ENCODE results near the gene CCS.

CCS gene

DNA sequence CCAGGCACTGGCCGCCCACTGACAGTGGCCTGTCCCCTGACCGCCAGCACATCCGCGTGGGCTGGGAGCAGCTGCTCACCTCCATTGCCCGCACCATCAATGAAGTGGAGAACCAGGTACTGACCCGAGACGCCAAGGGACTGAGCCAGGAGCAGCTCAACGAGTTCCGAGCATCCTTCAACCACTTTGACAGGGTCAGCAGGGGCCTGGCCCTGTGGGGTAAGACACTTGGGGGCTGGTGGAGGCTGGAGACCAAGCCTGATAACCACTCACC lies 31.1 kb upstream of the CCS start:
- in situ Hi-C loops (cut with HindIII; ENCODE audit: low sequenced_read_pairs): no loop called here
- TF ChIP-seq, protein P1, sequence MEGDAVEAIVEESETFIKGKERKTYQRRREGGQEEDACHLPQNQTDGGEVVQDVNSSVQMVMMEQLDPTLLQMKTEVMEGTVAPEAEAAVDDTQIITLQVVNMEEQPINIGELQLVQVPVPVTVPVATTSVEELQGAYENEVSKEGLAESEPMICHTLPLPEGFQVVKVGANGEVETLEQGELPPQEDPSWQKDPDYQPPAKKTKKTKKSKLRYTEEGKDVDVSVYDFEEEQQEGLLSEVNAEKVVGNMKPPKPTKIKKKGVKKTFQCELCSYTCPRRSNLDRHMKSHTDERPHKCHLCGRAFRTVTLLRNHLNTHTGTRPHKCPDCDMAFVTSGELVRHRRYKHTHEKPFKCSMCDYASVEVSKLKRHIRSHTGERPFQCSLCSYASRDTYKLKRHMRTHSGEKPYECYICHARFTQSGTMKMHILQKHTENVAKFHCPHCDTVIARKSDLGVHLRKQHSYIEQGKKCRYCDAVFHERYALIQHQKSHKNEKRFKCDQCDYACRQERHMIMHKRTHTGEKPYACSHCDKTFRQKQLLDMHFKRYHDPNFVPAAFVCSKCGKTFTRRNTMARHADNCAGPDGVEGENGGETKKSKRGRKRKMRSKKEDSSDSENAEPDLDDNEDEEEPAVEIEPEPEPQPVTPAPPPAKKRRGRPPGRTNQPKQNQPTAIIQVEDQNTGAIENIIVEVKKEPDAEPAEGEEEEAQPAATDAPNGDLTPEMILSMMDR (IDR thresholded peaks at IDR 0.05; ENCODE audit: low read depth, low read length): no peak
- no peak for DNase-seq (ENCODE audit: low read depth, low spot score)
- H3K4me3 ChIP-seq (ENCODE audit: low read depth, low read length): no peak overlapping the region

DNA sequence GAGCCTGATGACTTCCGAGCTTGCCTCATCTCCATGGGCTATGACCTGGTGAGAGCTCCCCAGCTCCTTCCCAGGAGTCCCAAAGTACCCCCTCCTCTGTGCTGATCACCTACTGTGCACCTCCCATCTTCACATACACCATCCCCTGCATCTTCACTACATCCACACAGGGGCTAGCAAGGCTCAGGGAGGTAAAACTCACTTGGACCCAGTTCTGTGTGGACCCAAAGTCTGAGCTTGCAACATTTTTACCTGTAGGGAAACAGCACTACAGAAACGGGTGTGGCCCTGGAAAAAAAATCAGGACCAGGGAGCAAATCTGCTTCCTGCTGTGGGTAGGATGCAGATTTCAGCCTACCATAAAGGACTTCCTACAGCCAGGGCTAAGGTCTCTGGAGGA lies 30.7 kb upstream of the CCS start:
- TF ChIP-seq, protein P1 (IDR thresholded peaks at IDR 0.05; ENCODE audit: low read depth, low read length): no peak
- H3K4me3 ChIP-seq (ENCODE audit: low read depth, low read length): no peak overlapping the region
- in situ Hi-C loops (cut with HindIII; ENCODE audit: low sequenced_read_pairs): no loop called here
- DNase-seq (ENCODE audit: low read depth, low spot score): no peak

DNA sequence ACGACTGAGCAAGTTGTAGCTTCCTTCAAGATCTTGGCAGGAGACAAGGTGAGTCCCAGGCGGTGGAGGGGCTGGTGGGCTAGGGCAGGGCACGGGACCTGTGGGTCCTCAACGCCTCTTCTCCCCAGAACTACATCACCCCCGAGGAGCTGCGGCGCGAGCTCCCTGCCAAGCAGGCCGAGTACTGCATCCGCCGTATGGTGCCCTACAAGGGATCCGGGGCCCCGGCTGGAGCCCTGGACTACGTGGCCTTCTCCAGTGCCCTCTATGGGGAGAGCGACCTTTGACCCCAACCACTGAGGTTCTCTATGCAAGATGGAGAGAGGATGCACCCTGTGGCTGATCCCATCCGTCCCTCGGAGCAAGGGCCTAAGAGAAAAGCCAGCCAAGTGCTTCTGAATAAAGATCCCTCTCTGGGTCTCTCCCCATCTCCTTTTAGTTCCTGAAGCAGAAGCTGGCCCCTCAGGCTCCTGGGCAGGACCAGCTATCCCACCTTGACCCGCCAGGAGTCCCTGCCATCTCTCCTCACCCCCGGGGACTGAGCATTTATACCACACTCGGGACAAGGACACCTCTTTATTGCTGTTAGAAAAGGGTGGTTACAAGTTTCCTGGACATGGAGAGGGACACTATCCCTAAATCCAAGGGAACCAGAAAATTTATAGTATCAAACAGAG lies 29.9 kb upstream of the CCS start:
- no peak overlapping the region for H3K4me3 ChIP-seq (ENCODE audit: low read depth, low read length)
- no peak for DNase-seq (ENCODE audit: low read depth, low spot score)
- in situ Hi-C loops (cut with HindIII; ENCODE audit: low sequenced_read_pairs): no loop called here
- TF ChIP-seq, protein P1 (IDR thresholded peaks at IDR 0.05; ENCODE audit: low read depth, low read length): no peak

DNA sequence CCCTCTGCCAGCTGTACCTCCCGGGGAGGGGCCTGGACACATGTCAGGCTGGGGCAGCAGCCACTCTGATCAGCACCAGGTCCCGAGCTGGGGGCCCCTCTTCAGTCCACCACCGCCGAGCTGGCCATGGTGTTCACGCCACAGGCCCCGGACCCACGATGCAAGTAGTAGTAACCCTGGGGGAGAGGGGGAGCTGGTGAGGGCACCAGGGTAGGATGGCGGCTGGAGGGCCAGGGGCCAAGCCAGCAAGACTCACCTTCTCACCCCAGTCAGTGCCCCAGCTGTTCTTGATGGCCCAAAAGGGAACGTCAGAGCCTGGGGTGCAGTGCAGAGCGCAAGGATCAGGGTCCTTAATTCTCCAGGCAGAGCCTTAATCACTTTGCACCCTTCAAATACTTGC lies 29.2 kb upstream of the CCS start:
- H3K4me3 ChIP-seq (ENCODE audit: low read depth, low read length): no peak overlapping the region
- in situ Hi-C loops (cut with HindIII; ENCODE audit: low sequenced_read_pairs): no loop called here
- no peak for DNase-seq (ENCODE audit: low read depth, low spot score)
- TF ChIP-seq, protein P1 (IDR thresholded peaks at IDR 0.05; ENCODE audit: low read depth, low read length): no peak

DNA sequence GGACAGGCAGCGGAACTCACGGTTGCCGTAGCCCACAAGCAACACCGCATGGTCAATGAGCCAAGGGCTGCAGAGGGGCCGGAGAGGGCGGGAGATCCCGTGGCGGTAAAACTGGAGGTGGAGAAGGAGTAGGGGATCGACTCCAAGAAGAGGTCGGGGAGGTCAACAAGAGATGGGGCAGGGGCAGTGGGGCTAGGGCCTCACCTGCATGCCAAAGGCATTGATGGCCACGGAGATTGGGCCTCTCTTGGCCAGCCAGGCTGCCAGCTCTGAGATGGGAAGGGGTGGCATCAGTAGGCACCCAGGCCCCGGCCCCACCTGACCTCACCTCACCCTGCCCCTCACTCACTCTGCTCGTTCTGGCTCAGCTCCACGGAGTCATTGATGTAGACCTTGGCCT lies 28.4 kb upstream of the CCS start:
- H3K4me3 ChIP-seq (ENCODE audit: low read depth, low read length): no peak overlapping the region
- in situ Hi-C loops (cut with HindIII; ENCODE audit: low sequenced_read_pairs): no loop called here
- DNase-seq (ENCODE audit: low read depth, low spot score): no peak
- TF ChIP-seq, protein P1 (IDR thresholded peaks at IDR 0.05; ENCODE audit: low read depth, low read length): no peak

DNA sequence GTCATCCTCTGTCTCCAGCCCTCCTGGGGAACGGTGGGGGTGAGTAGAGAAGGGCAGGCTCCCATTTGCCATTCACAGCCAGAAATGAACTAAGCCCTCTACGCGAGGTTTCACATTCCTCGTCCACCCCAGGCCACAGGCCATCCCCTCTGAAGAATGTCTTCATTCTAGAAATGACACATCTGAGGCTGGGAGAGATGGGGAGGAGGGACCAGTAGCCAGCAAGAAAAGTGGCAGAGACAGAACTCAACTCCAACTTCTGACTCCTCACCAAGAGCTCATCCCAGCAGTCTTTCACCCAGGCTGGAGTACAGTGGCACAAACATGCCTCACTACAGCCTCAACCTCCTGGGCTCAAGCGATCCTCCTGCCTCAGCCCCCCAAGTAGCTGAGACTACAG lies 28.0 kb upstream of the CCS start:
- H3K4me3 ChIP-seq (ENCODE audit: low read depth, low read length): no peak overlapping the region
- no peak for DNase-seq (ENCODE audit: low read depth, low spot score)
- in situ Hi-C loops (cut with HindIII; ENCODE audit: low sequenced_read_pairs): no loop called here
- TF ChIP-seq, protein P1 (IDR thresholded peaks at IDR 0.05; ENCODE audit: low read depth, low read length): no peak

DNA sequence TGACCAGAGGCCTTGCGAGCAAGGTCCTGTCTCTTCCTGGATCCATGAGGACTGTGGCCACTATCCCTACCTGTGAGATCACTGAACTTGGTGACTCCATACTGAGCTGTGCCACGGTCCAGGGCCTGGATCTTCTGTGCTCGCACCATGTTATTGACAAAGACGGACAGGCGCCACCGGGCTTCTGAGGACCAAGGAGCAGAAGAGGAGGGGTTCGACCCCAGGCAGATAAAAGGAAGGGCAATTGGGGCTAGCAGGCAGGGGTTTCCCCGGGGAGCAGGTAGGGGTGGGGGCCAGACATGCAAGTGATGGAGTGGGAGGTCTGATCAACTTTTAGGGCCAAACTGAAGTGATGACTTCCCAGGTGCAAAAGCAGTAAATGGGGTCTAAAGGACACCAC lies 26.8 kb upstream of the CCS start:
- no peak overlapping the region for H3K4me3 ChIP-seq (ENCODE audit: low read depth, low read length)
- in situ Hi-C loops (cut with HindIII; ENCODE audit: low sequenced_read_pairs): no loop called here
- no peak for DNase-seq (ENCODE audit: low read depth, low spot score)
- TF ChIP-seq, protein P1 (IDR thresholded peaks at IDR 0.05; ENCODE audit: low read depth, low read length): no peak

All from astrocyte of the spinal cord (primary cell).